Ectodermal cell (in vitro differentiated cells): ENCODE results near the gene DIP2C.
A peak's percentile ranks its signal among the peaks of the same experiment; 100 is the strongest.
"Not testable (repeated sequence)": the region's sequence is repeated elsewhere in the genome, so short reads cannot be mapped to it uniquely, and the experiment has no call there.

Experiments
- H3K27ac ChIP-seq: 2 replicates; pipeline ENCODE4 v1.7.0; 2013; ENCODE audit warnings: mild to moderate bottlenecking, low read depth, low read length; ENCODE audit not compliant: insufficient read depth, poor library complexity, severe bottlenecking
- H3K27me3 ChIP-seq: 2 replicates; pipeline ENCODE4 v1.7.0; 2013; ENCODE audit warnings: mild to moderate bottlenecking, low read length; ENCODE audit not compliant: insufficient read depth, control insufficient read depth, poor library complexity, severe bottlenecking
- H3K36me3 ChIP-seq: one replicate; pipeline ENCODE4 v1.7.0; 2013; ENCODE audit warnings: low read length; ENCODE audit not compliant: control insufficient read depth, insufficient read depth
- H3K4me1 ChIP-seq: one replicate; pipeline ENCODE4 v1.7.0; 2013; ENCODE audit warnings: low read length; ENCODE audit not compliant: control insufficient read depth, insufficient read depth
- H3K4me3 ChIP-seq: 2 replicates; pipeline ENCODE4 v1.7.0; 2013; ENCODE audit warnings: low read depth, low read length, control low read depth; ENCODE audit not compliant: insufficient read depth
- H3K9me3 ChIP-seq: 2 replicates; pipeline ENCODE4 v1.7.0; 2013; ENCODE audit warnings: mild to moderate bottlenecking, low read length, moderate library complexity; ENCODE audit not compliant: control insufficient read depth
- WGBS, 2 experiments: methylation state at CpG; one replicate each; pipeline ENCODE4 v1.1.7; 2013; ENCODE audit warnings: missing lambda C conversion rate in 2 of 2; 5-methylcytosine and 5-hydroxymethylcytosine counted together

The DIP2C gene

GRCh38 chr10:700183-700582 is 10.7 kb upstream of the DIP2C start:
- H3K27me3 ChIP-seq, H3K9me3 ChIP-seq, H3K4me1 ChIP-seq, H3K27ac ChIP-seq, H3K36me3 ChIP-seq, H3K4me3 ChIP-seq: not testable (repeated sequence)
- 91 to 96% methylated on average over 6 of the region's 6 CpGs for WGBS, 2 experiments

- H3K9me3 ChIP-seq = no peaks in the 10 kb centered on the region
- H3K4me3 ChIP-seq = no peak overlapping the region
- H3K27me3 ChIP-seq = peaks cover 7% of the 10 kb centered on the region
- no peak overlapping the region for H3K27ac ChIP-seq
- 89 to 90% methylated on average over 30 of the region's 30 CpGs for WGBS, 2 experiments
- H3K4me1 ChIP-seq = no peaks in the 10 kb centered on the region
- H3K36me3 ChIP-seq = no peaks in the 10 kb centered on the region
Measured at GRCh38 chr10:697097-697875, 7.8 kb upstream of the DIP2C start.

GRCh38 chr10:695396-695795 is 5.9 kb upstream of the DIP2C start:
- no peaks in the 10 kb centered on the region for H3K9me3 ChIP-seq
- H3K27ac ChIP-seq = no peak overlapping the region
- no peaks in the 10 kb centered on the region for H3K4me1 ChIP-seq
- H3K27me3 ChIP-seq = peaks cover 20% of the 10 kb centered on the region
- no peaks in the 10 kb centered on the region for H3K36me3 ChIP-seq
- no peak overlapping the region for H3K4me3 ChIP-seq
- 94 to 97% methylated on average over 14 of the region's 14 CpGs for WGBS, 2 experiments

- no peaks in the 10 kb centered on the region for H3K4me1 ChIP-seq
- whole genome bisulfite sequencing, 2 experiments = 66 to 76% methylated on average over 7 of the region's 7 CpGs
- H3K9me3 ChIP-seq = no peaks in the 10 kb centered on the region
- H3K36me3 ChIP-seq = no peaks in the 10 kb centered on the region
- peaks cover 23% of the 10 kb centered on the region for H3K27me3 ChIP-seq
- no peak overlapping the region for H3K4me3 ChIP-seq
- no peak overlapping the region for H3K27ac ChIP-seq
Measured at GRCh38 chr10:693506-693905, 4.0 kb upstream of the DIP2C start.

GRCh38 chr10:692682-693351 is 3.3 kb upstream of the DIP2C start:
- H3K27me3 ChIP-seq = peaks cover 23% of the 10 kb centered on the region
- no peaks in the 10 kb centered on the region for H3K9me3 ChIP-seq
- no peak overlapping the region for H3K4me3 ChIP-seq
- H3K36me3 ChIP-seq = no peaks in the 10 kb centered on the region
- no peak overlapping the region for H3K27ac ChIP-seq
- no peaks in the 10 kb centered on the region for H3K4me1 ChIP-seq
- 89 to 91% methylated on average over 12 of the region's 12 CpGs for WGBS, 2 experiments

- peaks cover 23% of the 10 kb centered on the region for H3K27me3 ChIP-seq
- H3K4me1 ChIP-seq = no peaks in the 10 kb centered on the region
- WGBS, 2 experiments = 94 to 97% methylated on average over 18 of the region's 18 CpGs
- no peaks in the 10 kb centered on the region for H3K36me3 ChIP-seq
- H3K9me3 ChIP-seq = no peaks in the 10 kb centered on the region
- H3K4me3 ChIP-seq = no peak overlapping the region
- H3K27ac ChIP-seq = no peak overlapping the region
Measured at GRCh38 chr10:691216-691615, 1.7 kb upstream of the DIP2C start.

GRCh38 chr10:690372-691161 is 1.1 kb upstream of the DIP2C start:
- Histone ChIP-seq H3K27me3 (peaks cover 23% of the 10 kb centered on the region), H3K4me3 (peak overlapping the region; percentile 47), H3K36me3 (no peaks in the 10 kb centered on the region), H3K9me3 (no peaks in the 10 kb centered on the region), H3K27ac (no peak overlapping the region), H3K4me1 (no peaks in the 10 kb centered on the region)
- WGBS, 2 experiments = 85 to 86% methylated on average over 29 to 30 of the region's 32 CpGs

GRCh38 chr10:689121-689451 is 382 bp downstream of the DIP2C start:
- no peaks in the 10 kb centered on the region for H3K9me3 ChIP-seq
- WGBS, 2 experiments = 0% methylated on average over 42 of the region's 42 CpGs
- peak overlapping the region; percentile 74 for H3K27ac ChIP-seq
- H3K4me1 ChIP-seq = no peaks in the 10 kb centered on the region
- H3K4me3 ChIP-seq = peak overlapping the region; percentile 83
- H3K27me3 ChIP-seq = peaks cover 23% of the 10 kb centered on the region
- H3K36me3 ChIP-seq = no peaks in the 10 kb centered on the region

- Histone ChIP-seq H3K27ac (no peak overlapping the region), H3K36me3 (no peaks in the 10 kb centered on the region), H3K4me3 (peak overlapping the region; percentile 83), H3K9me3 (no peaks in the 10 kb centered on the region), H3K4me1 (no peaks in the 10 kb centered on the region), H3K27me3 (peaks cover 23% of the 10 kb centered on the region)
- WGBS, 2 experiments = 6 to 7% methylated on average over 57 of the region's 57 CpGs
Measured at GRCh38 chr10:688312-689120, 952 bp downstream of the DIP2C start.
